Testis (tissue), 3 donors: ENCODE data around the gene ADAMTSL5. TPM values are rescaled to one million over a fixed set of nuclear protein-coding genes. Genes with fewer than 3 reads are reported as not detected.

Experiments used
- DNase-seq: peaks from one replicate; pipeline ENCODE4 v3.0.0-alpha.2; 2019
- H3K27ac ChIP-seq, 2 donors: fragments of 200-600 bp; sonication (generic); one replicate each; pipeline ENCODE4 v1.5.1; 2019
- H3K27me3 ChIP-seq: fragments of 200-600 bp; sonication (generic); one replicate; pipeline ENCODE4 v1.5.1; 2019
- H3K36me3 ChIP-seq: fragments of 200-600 bp; sonication (generic); one replicate; pipeline ENCODE4 v1.5.1; 2017; ENCODE audit warnings: low read depth; ENCODE audit errors: missing control alignments
- H3K4me1 ChIP-seq: fragments of 200-600 bp; sonication (generic); one replicate; pipeline ENCODE4 v1.5.1; 2019
- H3K4me3 ChIP-seq, 2 donors: fragments of 200-600 bp; sonication (generic); one replicate each; pipeline ENCODE4 v1.5.1; 2017 to 2019
- H3K9me3 ChIP-seq: fragments of 200-600 bp; sonication (generic); one replicate; pipeline ENCODE4 v1.5.1; 2017
- POLR2A ChIP-seq: fragments of 450-650 bp; IDR thresholded peaks from one replicate; pipeline ENCODE4 v1.6.1; 2017; ENCODE audit warnings: antibody characterized with exemption, mild to moderate bottlenecking, moderate library complexity
- WGBS, 2 donors: methylation state at CpG; one replicate each; pipeline ENCODE4 v1.1.5; 2018; 5-methylcytosine and 5-hydroxymethylcytosine counted together
- intact Hi-C: fragments of 100-400 bp; cut with DNase I; formaldehyde crosslinking; loops from one replicate; pipeline ENCODE4 v1.15.1; 2023; ENCODE audit warnings: low total_unique reads
- polyA plus RNA-seq: library from polyadenylated mRNA; stranded (reverse); fragments of 350-450 nt; fragmentation: Illumina TruSeq; extraction: RNeasy Lipid Tissue Mini Kit (QIAGEN cat#74804); gene quantifications from one replicate; pipeline ENCODE4 v1.2.3, GENCODE V29; 2014; ENCODE audit warnings: low read depth, low replicate concordance; ENCODE audit not compliant: insufficient read depth
- total RNA-seq, 2 donors: library from RNA; depleted of rRNA; stranded (reverse); fragments of >200 nt; gene quantifications; one replicate each; pipeline ENCODE4 v1.2.3, GENCODE V29; 2016
- TF ChIP-seq, protein P1 (sequence below), 3 experiments: fragments of 450-650 bp in 2 of 3; fragments of 200-600 bp in 1 of 3; sonication (generic) in 1 of 3; IDR thresholded peaks; one replicate each; pipeline ENCODE4 v1.5.1; 2016 to 2019; ENCODE audit warnings: antibody characterized with exemption in 3 of 3, mild to moderate bottlenecking in 2 of 3, moderate library complexity in 1 of 3

ADAMTSL5 gene
- total and polyA plus RNA-seq, 3 donors from 2014 or later = 7.2 to 17.9 (median 10.7) TPM

GRCh38 chr19:1516395-1516753 lies 3.6 kb upstream of the ADAMTSL5 start:
- Histone ChIP-seq H3K27me3 (no peaks in the 10 kb centered on the region), H3K36me3 (no peaks in the 10 kb centered on the region), H3K4me3 (no peak overlapping the region), H3K4me1 (peaks cover 10% of the 10 kb centered on the region), H3K27ac (no peak overlapping the region), H3K9me3 (no peaks in the 10 kb centered on the region)
- intact Hi-C loops = no loop called here
- 61 to 80% methylated on average over 8 of the region's 8 CpGs for WGBS, 2 donors
- DNase-seq = peak; percentile 68
- TF ChIP-seq POLR2A = no peak
- TF ChIP-seq, protein P1, sequence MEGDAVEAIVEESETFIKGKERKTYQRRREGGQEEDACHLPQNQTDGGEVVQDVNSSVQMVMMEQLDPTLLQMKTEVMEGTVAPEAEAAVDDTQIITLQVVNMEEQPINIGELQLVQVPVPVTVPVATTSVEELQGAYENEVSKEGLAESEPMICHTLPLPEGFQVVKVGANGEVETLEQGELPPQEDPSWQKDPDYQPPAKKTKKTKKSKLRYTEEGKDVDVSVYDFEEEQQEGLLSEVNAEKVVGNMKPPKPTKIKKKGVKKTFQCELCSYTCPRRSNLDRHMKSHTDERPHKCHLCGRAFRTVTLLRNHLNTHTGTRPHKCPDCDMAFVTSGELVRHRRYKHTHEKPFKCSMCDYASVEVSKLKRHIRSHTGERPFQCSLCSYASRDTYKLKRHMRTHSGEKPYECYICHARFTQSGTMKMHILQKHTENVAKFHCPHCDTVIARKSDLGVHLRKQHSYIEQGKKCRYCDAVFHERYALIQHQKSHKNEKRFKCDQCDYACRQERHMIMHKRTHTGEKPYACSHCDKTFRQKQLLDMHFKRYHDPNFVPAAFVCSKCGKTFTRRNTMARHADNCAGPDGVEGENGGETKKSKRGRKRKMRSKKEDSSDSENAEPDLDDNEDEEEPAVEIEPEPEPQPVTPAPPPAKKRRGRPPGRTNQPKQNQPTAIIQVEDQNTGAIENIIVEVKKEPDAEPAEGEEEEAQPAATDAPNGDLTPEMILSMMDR (IDR thresholded peaks at IDR 0.05) = no peak

GRCh38 chr19:1514986-1515721 lies 2.3 kb upstream of the ADAMTSL5 start:
- no peak for DNase-seq
- H3K27ac ChIP-seq = no peak overlapping the region
- TF ChIP-seq, protein P1 (IDR thresholded peaks at IDR 0.05) = no peak
- TF ChIP-seq POLR2A = no peak
- no peaks in the 10 kb centered on the region for H3K36me3 ChIP-seq
- WGBS, 2 donors = 60 to 72% methylated on average over 13 to 14 of the region's 14 CpGs
- peaks cover 10% of the 10 kb centered on the region for H3K4me1 ChIP-seq
- H3K27me3 ChIP-seq = no peaks in the 10 kb centered on the region
- no peak overlapping the region for H3K4me3 ChIP-seq
- intact Hi-C loops = no loop called here
- H3K9me3 ChIP-seq = no peaks in the 10 kb centered on the region

DNA sequence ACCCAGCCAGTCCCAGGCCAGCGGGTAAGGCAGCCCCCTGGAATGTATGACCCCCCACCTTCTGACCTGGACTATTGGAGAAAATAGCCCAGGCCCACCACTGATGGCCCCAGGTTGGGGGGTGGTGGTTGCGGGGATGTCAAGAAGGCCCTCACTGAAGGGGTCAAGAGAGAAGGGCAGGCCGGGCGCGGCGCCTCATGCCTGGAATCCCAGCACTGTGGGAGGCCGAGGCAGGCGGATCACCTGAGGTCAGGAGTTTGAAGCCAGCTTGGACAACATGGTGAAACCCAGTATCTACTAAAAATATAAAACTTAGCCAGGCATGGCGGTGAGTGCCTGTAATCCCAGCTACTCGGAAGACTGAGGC lies 1.5 kb upstream of the ADAMTSL5 start:
- WGBS, 2 donors = 70 to 82% methylated on average over 8 to 10 of the region's 10 CpGs
- Histone ChIP-seq H3K27me3 (no peaks in the 10 kb centered on the region), H3K36me3 (no peaks in the 10 kb centered on the region), H3K4me3 (no peak overlapping the region), H3K27ac (peak overlapping the region in 1 of 2 donors; percentile 85), H3K4me1 (peaks cover 11% of the 10 kb centered on the region), H3K9me3 (no peaks in the 10 kb centered on the region)
- intact Hi-C loops = no loop called here
- no peak for DNase-seq
- TF ChIP-seq, protein P1 (IDR thresholded peaks at IDR 0.05) = no peak
- no peak for TF ChIP-seq POLR2A

GRCh38 chr19:1513499-1514294 lies 878 bp upstream of the ADAMTSL5 start:
- DNase-seq = no peak
- intact Hi-C loops = no loop called here
- no peaks in the 10 kb centered on the region for H3K27me3 ChIP-seq

More at GRCh38 chr19:1513499-1514294, 878 bp upstream of the ADAMTSL5 start:
- Histone ChIP-seq H3K27ac (peak overlapping the region; percentile 31 to 85), H3K9me3 (no peaks in the 10 kb centered on the region), H3K4me3 (peak overlapping the region; percentile 50 to 56), H3K4me1 (peaks cover 11% of the 10 kb centered on the region), H3K36me3 (no peaks in the 10 kb centered on the region)
- WGBS, 2 donors = 3 to 40% methylated on average over 1 to 43 of the region's 52 CpGs
- TF ChIP-seq, protein P1 (IDR thresholded peaks at IDR 0.05) = peak; percentile 29 to 39 (median 38)
- TF ChIP-seq POLR2A = no peak
